SU-DHL-6 (cell line): Measurements from ENCODE around the gene OR10V1.

Experiments used
- H2AFZ ChIP-seq: fragments of 200-600 bp; sonication (generic); 2 replicates; pipeline ENCODE4 v1.6.1; 2014; ENCODE audit warnings: low read depth, mild to moderate bottlenecking, moderate library complexity, mixed read lengths, antibody characterized with exemption, low read length; ENCODE audit not compliant: severe bottlenecking
- H3F3A ChIP-seq: fragments of 200-600 bp; shearing (Covaris generic); 2 replicates; pipeline ENCODE4 v1.6.0; 2016; ENCODE audit warnings: antibody characterized with exemption, mild to moderate bottlenecking; ENCODE audit not compliant: insufficient read depth
- H3K27ac ChIP-seq: fragments of 200-600 bp; sonication (generic); 2 replicates; pipeline ENCODE4 v1.5.1; 2016; ENCODE audit warnings: low read depth, mild to moderate bottlenecking, low read length, moderate library complexity, mixed read lengths
- H3K27me3 ChIP-seq: fragments of 200-600 bp; sonication (generic), shearing (Covaris generic); 2 replicates; pipeline ENCODE4 v1.6.0; 2014; ENCODE audit warnings: mild to moderate bottlenecking, low read length
- H3K36me3 ChIP-seq: fragments of 200-600 bp; sonication (generic); 2 replicates; pipeline ENCODE4 v1.6.1; 2014; ENCODE audit warnings: mild to moderate bottlenecking, low read length, mixed read lengths
- H3K4me2 ChIP-seq: fragments of 300-600, 200-600 bp; shearing (Covaris generic), sonication (generic); 2 replicates; pipeline ENCODE4 v1.6.0; 2014; ENCODE audit warnings: low read length, low read depth, mild to moderate bottlenecking; ENCODE audit not compliant: poor library complexity, severe bottlenecking
- H3K4me3 ChIP-seq: fragments of 200-600 bp; sonication (generic); 2 replicates; pipeline ENCODE4 v1.5.1; 2014; ENCODE audit warnings: antibody characterized with exemption, low read length, mild to moderate bottlenecking, mixed read lengths; ENCODE audit not compliant: insufficient read depth, poor library complexity, severe bottlenecking
- H3K79me2 ChIP-seq: fragments of 200-600 bp; sonication (generic); 2 replicates; pipeline ENCODE4 v1.6.1; 2014; ENCODE audit warnings: mild to moderate bottlenecking, low read length, moderate library complexity; ENCODE audit not compliant: insufficient read depth
- H3K9ac ChIP-seq: fragments of 200-600 bp; sonication (generic); 2 replicates; pipeline ENCODE4 v1.7.0; 2014; ENCODE audit warnings: mild to moderate bottlenecking, low read length
- H3K9me2 ChIP-seq: fragments of 200-600 bp; sonication (generic); replicated peaks from 2 replicates; pipeline ENCODE4 v1.6.1; 2014; ENCODE audit warnings: low read length; ENCODE audit not compliant: insufficient read depth
- H3K9me3 ChIP-seq: fragments of 200-600 bp; sonication (generic); 2 replicates; pipeline ENCODE4 v1.6.1; 2014; ENCODE audit warnings: low read length, mixed read lengths; ENCODE audit not compliant: insufficient read depth
- H4K20me1 ChIP-seq: fragments of 200-600 bp; sonication (generic); 2 replicates; pipeline ENCODE4 v1.6.1; 2014; ENCODE audit warnings: low read depth, mild to moderate bottlenecking, antibody characterized with exemption, low read length, moderate library complexity, mixed read lengths
- EZH2phosphoT487 ChIP-seq: fragments of 200-600 bp; sonication (generic), shearing (Covaris generic); conservative IDR thresholded peaks from 2 replicates; pipeline ENCODE4 v1.6.1; 2018; ENCODE audit warnings: mild to moderate bottlenecking, antibody characterized with exemption, low read length, moderate library complexity, mixed read lengths
- TF ChIP-seq, protein P1 (sequence below): fragments of 200-600 bp; sonication (generic); IDR thresholded peaks from one replicate; pipeline ENCODE4 v1.5.1; 2017; ENCODE audit warnings: antibody characterized with exemption, mild to moderate bottlenecking, low read length, moderate library complexity; ENCODE audit not compliant: insufficient read depth, poor library complexity, severe bottlenecking

The OR10V1 gene

DNA sequence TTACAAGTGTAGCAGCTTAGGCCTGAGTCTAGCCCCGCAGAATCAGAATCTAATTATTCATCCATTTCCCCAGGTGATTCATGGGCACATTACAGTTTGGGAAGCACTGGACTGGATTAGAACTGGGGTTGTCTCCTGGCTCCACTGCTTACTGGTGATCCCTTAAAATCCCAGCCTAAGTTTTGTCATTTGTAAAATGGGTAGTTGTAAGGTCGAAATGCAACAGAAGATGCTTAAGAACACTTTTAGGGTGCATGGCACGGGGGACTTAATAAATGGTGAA is 42.9 kb upstream of the OR10V1 start:
- Histone ChIP-seq H3K79me2 (no peaks in the 10 kb centered on the region), H3K9me3 (no peaks in the 10 kb centered on the region), H3K4me3 (no peak overlapping the region), H3F3A (peaks cover 3% of the 10 kb centered on the region; the same call in 1 of the 2 replicates), H3K4me2 (no peak overlapping the region), H3K36me3 (no peaks in the 10 kb centered on the region), H2AFZ (no peak overlapping the region), H3K27ac (no peak overlapping the region), H3K9me2 (no peaks in the 10 kb centered on the region), H3K27me3 (no peaks in the 10 kb centered on the region), H3K9ac (no peak overlapping the region), H4K20me1 (no peaks in the 10 kb centered on the region)
- TF ChIP-seq EZH2phosphoT487 = no peak

DNA sequence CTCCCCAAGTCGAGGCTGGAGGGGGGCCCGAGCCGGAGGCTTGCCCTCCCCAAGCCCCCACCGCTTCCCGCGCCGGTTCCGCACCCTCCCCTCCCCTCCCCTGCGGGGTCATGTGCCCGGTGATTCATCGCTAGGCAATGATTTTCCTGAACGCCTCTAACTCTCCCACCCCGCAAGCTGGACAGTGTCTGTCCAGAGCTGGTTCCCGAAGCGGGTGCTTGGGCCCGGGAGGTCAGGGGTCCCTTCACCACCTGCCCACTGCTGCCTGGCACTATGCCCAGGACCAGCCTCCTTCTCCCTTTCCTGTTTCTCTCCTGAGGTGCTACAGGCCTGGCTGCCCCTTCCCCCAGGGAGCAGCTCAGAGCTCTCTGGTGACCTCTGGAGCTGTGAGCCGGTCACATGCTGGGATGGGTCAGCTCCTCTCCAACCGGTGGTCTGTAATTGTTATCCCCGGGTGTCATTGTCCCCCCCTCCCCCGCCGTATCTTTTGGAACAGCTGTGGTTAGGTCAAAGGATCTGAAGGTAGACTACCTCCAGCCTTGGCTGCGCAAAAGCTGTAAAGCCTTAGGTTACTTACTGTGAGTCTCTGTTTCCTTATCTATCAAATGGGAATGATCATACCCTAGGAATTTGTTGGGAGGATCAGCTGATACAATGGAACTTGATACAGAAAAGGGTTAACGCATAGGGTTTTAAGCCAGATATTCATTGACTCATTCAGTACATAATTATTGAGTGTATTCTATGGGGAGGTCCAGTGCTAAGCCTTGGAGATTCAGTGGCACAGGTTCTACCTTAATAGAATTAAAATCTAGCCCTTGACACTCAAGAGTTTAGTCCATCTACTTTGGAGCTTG is 42.3 kb upstream of the OR10V1 start:
- Histone ChIP-seq H3K9me2 (no peaks in the 10 kb centered on the region), H4K20me1 (no peaks in the 10 kb centered on the region), H3K4me2 (peak overlapping the region; percentile 93), H3K27me3 (no peaks in the 10 kb centered on the region), H2AFZ (peak overlapping the region; percentile 90), H3K79me2 (no peaks in the 10 kb centered on the region), H3K4me3 (peak overlapping the region; percentile 75), H3K36me3 (no peaks in the 10 kb centered on the region), H3K9me3 (no peaks in the 10 kb centered on the region), H3F3A (peaks cover 3% of the 10 kb centered on the region; the same call in 1 of the 2 replicates), H3K9ac (peak overlapping the region; percentile 58), H3K27ac (no peak overlapping the region)
- TF ChIP-seq EZH2phosphoT487 = no peak
- TF ChIP-seq, protein P1, sequence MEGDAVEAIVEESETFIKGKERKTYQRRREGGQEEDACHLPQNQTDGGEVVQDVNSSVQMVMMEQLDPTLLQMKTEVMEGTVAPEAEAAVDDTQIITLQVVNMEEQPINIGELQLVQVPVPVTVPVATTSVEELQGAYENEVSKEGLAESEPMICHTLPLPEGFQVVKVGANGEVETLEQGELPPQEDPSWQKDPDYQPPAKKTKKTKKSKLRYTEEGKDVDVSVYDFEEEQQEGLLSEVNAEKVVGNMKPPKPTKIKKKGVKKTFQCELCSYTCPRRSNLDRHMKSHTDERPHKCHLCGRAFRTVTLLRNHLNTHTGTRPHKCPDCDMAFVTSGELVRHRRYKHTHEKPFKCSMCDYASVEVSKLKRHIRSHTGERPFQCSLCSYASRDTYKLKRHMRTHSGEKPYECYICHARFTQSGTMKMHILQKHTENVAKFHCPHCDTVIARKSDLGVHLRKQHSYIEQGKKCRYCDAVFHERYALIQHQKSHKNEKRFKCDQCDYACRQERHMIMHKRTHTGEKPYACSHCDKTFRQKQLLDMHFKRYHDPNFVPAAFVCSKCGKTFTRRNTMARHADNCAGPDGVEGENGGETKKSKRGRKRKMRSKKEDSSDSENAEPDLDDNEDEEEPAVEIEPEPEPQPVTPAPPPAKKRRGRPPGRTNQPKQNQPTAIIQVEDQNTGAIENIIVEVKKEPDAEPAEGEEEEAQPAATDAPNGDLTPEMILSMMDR = no peak

- Histone ChIP-seq H3K9me3 (no peaks in the 10 kb centered on the region), H3K36me3 (no peaks in the 10 kb centered on the region), H3K9ac (peak within 1 kb of the TSS; percentile 58), H3K27ac (no peak within 1 kb of the TSS), H2AFZ (peak within 1 kb of the TSS; percentile 90), H3K4me3 (peak within 1 kb of the TSS; percentile 75), H3K27me3 (no peaks in the 10 kb centered on the region), H4K20me1 (no peaks in the 10 kb centered on the region), H3K9me2 (no peaks in the 10 kb centered on the region), H3F3A (peaks cover 3% of the 10 kb centered on the region; the same call in 1 of the 2 replicates), H3K79me2 (no peaks in the 10 kb centered on the region), H3K4me2 (peak within 1 kb of the TSS; percentile 93)
- no peak for TF ChIP-seq EZH2phosphoT487
- TF ChIP-seq, protein P1 = no peak
Measured at GRCh38 chr11:59754859-59755700, 41.4 kb upstream of the OR10V1 start, which contains the start of gene STX3. STX3 (plus strand) TSS chr11:59755376; CDS start chr11:59755606, 230 bp downstream.
